Bronchial epithelial cell (primary cell): ENCODE results near the gene PSMD6. TPM values are rescaled to one million over a fixed set of nuclear protein-coding genes. Genes with fewer than 3 reads are reported as not detected.
A peak's percentile ranks its signal among the peaks of the same experiment; 100 is the strongest.

ENCODE experiments used
- DNase-seq: peaks from one replicate; pipeline ENCODE4 v3.0.0-alpha.2; 2010; ENCODE audit warnings: low read depth
- FAIRE-seq: peaks from 2 replicates; lab custom pipeline; 2011; peaks lifted over from hg19 to GRCh38; lab: Jason Lieb, UNC
- H3K27me3 ChIP-seq: 2 replicates; pipeline ENCODE4 v1.5.1; 2011; ENCODE audit warnings: low read length; ENCODE audit not compliant: control insufficient read depth, insufficient read depth
- H3K36me3 ChIP-seq: 2 replicates; pipeline ENCODE4 v1.5.1; 2011; ENCODE audit warnings: low read length; ENCODE audit not compliant: control insufficient read depth, insufficient read depth
- H3K4me3 ChIP-seq: 2 replicates; pipeline ENCODE4 v1.5.1; 2011; ENCODE audit warnings: mild to moderate bottlenecking, low read depth, low read length, control low read depth
- CTCF ChIP-seq: IDR thresholded peaks from 2 replicates; pipeline ENCODE4 v1.5.1; 2011; ENCODE audit warnings: mild to moderate bottlenecking, moderate library complexity, low read length, control low read depth, inconsistent platforms; ENCODE audit not compliant: insufficient read depth, severe bottlenecking
- total RNA-seq: library from RNA; depleted of rRNA; stranded (reverse); fragments of >200 nt; gene quantifications from 2 replicates; pipeline ENCODE4 v1.2.1, GENCODE V29; 2014

PSMD6 gene
- total RNA-seq, 1 donor from 2014 or later = 52.9 TPM

DNA sequence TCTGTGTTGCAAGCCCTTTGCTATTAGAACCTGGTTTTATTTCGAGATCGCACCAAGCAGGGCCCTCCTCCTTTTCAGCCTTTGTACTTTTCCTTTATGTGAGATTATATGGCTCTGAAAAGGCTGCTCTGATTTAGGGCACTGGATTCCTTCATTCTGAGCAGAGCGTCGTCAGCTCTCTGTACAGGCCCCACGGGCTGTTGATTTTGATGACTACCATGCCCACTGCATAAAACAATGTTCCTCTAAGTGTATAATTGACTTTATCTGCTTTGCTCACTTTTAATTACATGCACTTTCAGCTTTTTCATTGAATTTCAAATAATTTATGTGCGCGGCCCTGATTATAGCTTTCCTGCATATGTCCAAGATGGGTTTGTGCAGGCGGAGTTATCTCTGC lies 4.4 kb upstream of the PSMD6 start:
- DNase-seq (no peak), FAIRE-seq (no peak)

GRCh38 chr3:64026346-64026745 lies 3.1 kb upstream of the PSMD6 start:
- Histone ChIP-seq H3K36me3 (no peaks in the 10 kb centered on the region), H3K27me3 (no peaks in the 10 kb centered on the region), H3K4me3 (no peak overlapping the region)
- no peak for TF ChIP-seq CTCF
- DNase-seq (no peak), FAIRE-seq (no peak)

More for the DNA sequence above, 4.4 kb upstream of the PSMD6 start:
- Histone ChIP-seq H3K36me3 (no peaks in the 10 kb centered on the region), H3K27me3 (no peaks in the 10 kb centered on the region), H3K4me3 (no peak overlapping the region)
- no peak for TF ChIP-seq CTCF

DNA sequence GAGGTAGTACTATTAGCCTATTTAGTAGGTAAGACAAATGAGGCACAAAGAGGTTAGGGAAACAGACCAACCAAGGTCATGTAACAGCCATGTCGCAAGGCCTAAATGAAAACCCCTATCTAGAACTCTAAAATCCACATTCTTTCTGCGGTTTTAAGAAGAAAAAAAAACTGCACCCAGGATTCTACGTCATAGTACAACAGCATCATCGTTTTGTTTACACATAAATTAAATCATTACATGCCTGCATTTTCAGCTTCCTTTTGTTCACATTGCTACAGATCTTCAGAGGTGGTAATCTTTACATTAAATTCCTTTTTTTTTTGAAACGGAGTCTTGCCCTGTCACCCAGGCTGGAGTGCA lies 548 bp upstream of the PSMD6 start:
- Histone ChIP-seq H3K27me3 (no peaks in the 10 kb centered on the region), H3K36me3 (peaks cover 4% of the 10 kb centered on the region), H3K4me3 (no peak overlapping the region)
- TF ChIP-seq CTCF = no peak
- DNase-seq = no peak
- FAIRE-seq = no peak

GRCh38 chr3:64022451-64023186 lies 675 bp downstream of the PSMD6 start:
- FAIRE-seq = no peak
- Histone ChIP-seq H3K27me3 (no peaks in the 10 kb centered on the region), H3K36me3 (peaks cover 6% of the 10 kb centered on the region), H3K4me3 (peak overlapping the region; percentile 97)
- peak; percentile 32 for DNase-seq
- no peak for TF ChIP-seq CTCF

GRCh38 chr3:64021922-64022321 lies 1.4 kb downstream of the PSMD6 start:
- Histone ChIP-seq H3K36me3 (peaks cover 6% of the 10 kb centered on the region), H3K4me3 (no peak overlapping the region), H3K27me3 (no peaks in the 10 kb centered on the region)
- DNase-seq = no peak
- FAIRE-seq = no peak
- no peak for TF ChIP-seq CTCF

DNA sequence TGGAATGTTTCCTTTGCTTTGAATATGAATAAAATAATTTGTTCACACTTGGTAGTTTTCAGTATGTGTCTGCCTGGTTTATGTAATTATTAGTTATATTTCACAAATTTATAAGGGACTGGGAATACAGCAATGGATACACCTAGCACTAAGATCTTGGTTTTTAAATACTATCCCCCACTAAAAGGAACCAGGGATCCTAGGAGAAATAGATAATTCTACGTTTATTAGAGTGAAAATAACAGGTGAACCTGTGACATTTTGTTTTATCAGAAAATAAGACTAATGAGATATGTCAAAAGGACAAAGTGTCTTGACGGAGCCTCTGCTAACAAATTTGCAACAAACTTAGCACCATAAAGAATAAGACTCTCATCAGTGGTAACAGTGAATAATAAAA lies 3.4 kb downstream of the PSMD6 start:
- Histone ChIP-seq H3K27me3 (no peaks in the 10 kb centered on the region), H3K4me3 (no peak overlapping the region), H3K36me3 (peaks cover 6% of the 10 kb centered on the region)
- no peak for TF ChIP-seq CTCF
- DNase-seq = no peak
- FAIRE-seq = no peak
